H9 (cell line): ENCODE measurements around the gene KRT9. TPM values are rescaled to one million over a fixed set of nuclear protein-coding genes. Genes with fewer than 3 reads are reported as not detected.

ENCODE experiments used
- DNase-seq: peaks from one replicate; pipeline ENCODE4 v3.0.0-alpha.2; 2017
- H2AFZ ChIP-seq: one replicate; pipeline ENCODE4 v1.6.1; 2013; ENCODE audit warnings: mild to moderate bottlenecking, low read length, control low read depth, moderate library complexity
- H2AK5ac ChIP-seq: 2 replicates; pipeline ENCODE4 v1.6.1; 2013; ENCODE audit warnings: low read length, control low read depth, mixed read lengths; ENCODE audit not compliant: insufficient read length
- H2BK120ac ChIP-seq: one replicate; pipeline ENCODE4 v1.6.1; 2013; ENCODE audit warnings: low read depth, mild to moderate bottlenecking, low read length, control low read depth, inconsistent platforms; ENCODE audit not compliant: poor library complexity, severe bottlenecking
- H2BK12ac ChIP-seq: 2 replicates; pipeline ENCODE4 v1.6.1; 2013; ENCODE audit warnings: low read length, control low read depth, mixed read lengths, low read depth; ENCODE audit not compliant: insufficient read length
- H2BK15ac ChIP-seq: 2 replicates; pipeline ENCODE4 v1.6.1; 2013; ENCODE audit warnings: low read depth, low read length, control low read depth
- H2BK20ac ChIP-seq: one replicate; pipeline ENCODE4 v1.6.1; 2013; ENCODE audit warnings: low read depth, mild to moderate bottlenecking, low read length, control low read depth, inconsistent platforms; ENCODE audit not compliant: poor library complexity, severe bottlenecking
- H2BK5ac ChIP-seq: 2 replicates; pipeline ENCODE4 v1.6.1; 2013; ENCODE audit warnings: low read length, control low read depth, mixed read lengths; ENCODE audit not compliant: insufficient read length
- H3K14ac ChIP-seq: 2 replicates; pipeline ENCODE4 v1.6.1; 2013; ENCODE audit warnings: low read length, control low read depth; ENCODE audit not compliant: insufficient read depth
- H3K18ac ChIP-seq: 2 replicates; pipeline ENCODE4 v1.6.1; 2013; ENCODE audit warnings: low read depth, mild to moderate bottlenecking, mixed read lengths, low read length, control low read depth; ENCODE audit not compliant: insufficient read length
- H3K23ac ChIP-seq: 2 replicates; pipeline ENCODE4 v1.6.1; 2013; ENCODE audit warnings: low read length, control low read depth, mixed read lengths, low read depth; ENCODE audit not compliant: insufficient read length
- H3K23me2 ChIP-seq: 2 replicates; pipeline ENCODE4 v1.6.1; 2013; ENCODE audit warnings: low read depth, mild to moderate bottlenecking, mixed read lengths, low read length, control low read depth; ENCODE audit not compliant: insufficient read length, poor library complexity, severe bottlenecking
- H3K27ac ChIP-seq: 2 replicates; pipeline ENCODE4 v1.5.1; 2013; ENCODE audit warnings: low read length, control low read depth, mixed read lengths, low read depth; ENCODE audit not compliant: insufficient read length
- H3K27me3 ChIP-seq: 2 replicates; pipeline ENCODE4 v1.6.1; 2013; ENCODE audit warnings: low read length, control low read depth, inconsistent platforms; ENCODE audit not compliant: insufficient read depth
- H3K4ac ChIP-seq: 2 replicates; pipeline ENCODE4 v1.6.1; 2013; ENCODE audit warnings: low read depth, mild to moderate bottlenecking, control low read depth, inconsistent platforms, low read length, moderate library complexity
- H3K4me1 ChIP-seq: 2 replicates; pipeline ENCODE4 v1.6.1; 2013; ENCODE audit warnings: low read length, control low read depth, inconsistent platforms; ENCODE audit not compliant: insufficient read depth
- H3K4me2 ChIP-seq: 2 replicates; pipeline ENCODE4 v1.6.1; 2013; ENCODE audit warnings: low read length, control low read depth, mixed read lengths; ENCODE audit not compliant: insufficient read length, insufficient read depth
- H3K56ac ChIP-seq: 2 replicates; pipeline ENCODE4 v1.6.1; 2013; ENCODE audit warnings: low read depth, mild to moderate bottlenecking, mixed read lengths, low read length, control low read depth; ENCODE audit not compliant: insufficient read length
- H3K79me1 ChIP-seq: 2 replicates; pipeline ENCODE4 v1.6.1; 2013; ENCODE audit warnings: low read depth, mild to moderate bottlenecking, moderate library complexity, low read length, control low read depth, inconsistent platforms; ENCODE audit not compliant: insufficient read depth, poor library complexity, severe bottlenecking
- H3K79me2 ChIP-seq: 2 replicates; pipeline ENCODE4 v1.6.1; 2013; ENCODE audit warnings: low read length, control low read depth, inconsistent platforms; ENCODE audit not compliant: insufficient read depth
- H3K9ac ChIP-seq: 2 replicates; pipeline ENCODE4 v1.6.1; 2013; ENCODE audit warnings: low read length, control low read depth, mixed read lengths; ENCODE audit not compliant: insufficient read length; ENCODE audit errors: extremely low read depth
- H3K9me3 ChIP-seq: one replicate; pipeline ENCODE4 v1.6.1; 2013; ENCODE audit warnings: low read depth, low read length, inconsistent platforms; ENCODE audit not compliant: control insufficient read depth
- H3T11ph ChIP-seq: one replicate; pipeline ENCODE4 v1.6.1; 2013; ENCODE audit warnings: mild to moderate bottlenecking, low read length, control low read depth, inconsistent platforms
- H4K20me1 ChIP-seq: one replicate; pipeline ENCODE4 v1.6.1; 2013; ENCODE audit not compliant: control insufficient read depth, insufficient read length, insufficient read depth
- H4K5ac ChIP-seq: 2 replicates; pipeline ENCODE4 v1.6.1; 2013; ENCODE audit warnings: low read depth, mild to moderate bottlenecking, mixed read lengths, low read length, control low read depth; ENCODE audit not compliant: insufficient read length
- H4K8ac ChIP-seq: replicated peaks from 2 replicates; pipeline ENCODE4 v1.6.1; 2013; ENCODE audit warnings: low read length, control low read depth, mixed read lengths, low read depth; ENCODE audit not compliant: insufficient read length
- H4K91ac ChIP-seq: 2 replicates; pipeline ENCODE4 v1.6.1; 2013; ENCODE audit warnings: low read depth, mild to moderate bottlenecking, moderate library complexity, mixed read lengths, low read length, control low read depth; ENCODE audit not compliant: insufficient read length
- H3K27ac Mint-ChIP-seq, 3 experiments: 2 replicates in 2 of 3; 3 replicates in 1 of 3; pipeline ENCODE4 v1.8.0; 2020 to 2021; ENCODE audit warnings: mixed read lengths in 3 of 3, mild to moderate bottlenecking in 1 of 3, moderate library complexity in 1 of 3
- H3K27me3 Mint-ChIP-seq: 2 replicates; pipeline ENCODE4 v1.8.0; 2021; ENCODE audit warnings: low read depth, mild to moderate bottlenecking, moderate library complexity, mixed read lengths
- H3K36me3 Mint-ChIP-seq, 3 experiments: 2 replicates in 2 of 3; 3 replicates in 1 of 3; pipeline ENCODE4 v1.8.0; 2020 to 2021; ENCODE audit warnings: low read depth in 3 of 3, mixed read lengths in 3 of 3; ENCODE audit not compliant: insufficient read depth in 1 of 3
- H3K4me1 Mint-ChIP-seq, 2 experiments: 2 replicates each; pipeline ENCODE4 v1.8.0; 2020; ENCODE audit warnings: mixed read lengths in 2 of 2
- H3K4me3 Mint-ChIP-seq, 2 experiments: 2 replicates in 1 of 2; 3 replicates in 1 of 2; pipeline ENCODE4 v1.8.0; 2020 to 2021; ENCODE audit warnings: mild to moderate bottlenecking in 2 of 2, mixed read lengths in 2 of 2, moderate library complexity in 1 of 2
- H3K9me3 Mint-ChIP-seq, 2 experiments: 2 replicates in 1 of 2; 3 replicates in 1 of 2; pipeline ENCODE4 v1.8.0; 2020; ENCODE audit warnings: mild to moderate bottlenecking in 2 of 2, mixed read lengths in 2 of 2, moderate library complexity in 1 of 2
- WGBS: extraction: QIAGEN DNeasy Blood & Tissue Kit; methylation state at CpG from one replicate; pipeline ENCODE4 v1.1.7; 2013; ENCODE audit warnings: missing lambda C conversion rate, low lambda C conversion rate, mixed read lengths; ENCODE audit not compliant: insufficient read length; ENCODE audit errors: extremely low coverage; 5-methylcytosine and 5-hydroxymethylcytosine counted together
- total RNA-seq: library from RNA; stranded (reverse); gene quantifications from 2 replicates; pipeline ENCODE4 v1.2.1, GENCODE V29; 2021
- TF ChIP-seq, protein P1 (sequence below): fragments of 200-600 bp; sonication (generic); conservative IDR thresholded peaks from 3 replicates; pipeline ENCODE4 v1.8.0; 2021; ENCODE audit warnings: antibody characterized with exemption, mild to moderate bottlenecking

KRT9 gene
- total RNA-seq, 1 experiment from 2014 or later = not detected

DNA sequence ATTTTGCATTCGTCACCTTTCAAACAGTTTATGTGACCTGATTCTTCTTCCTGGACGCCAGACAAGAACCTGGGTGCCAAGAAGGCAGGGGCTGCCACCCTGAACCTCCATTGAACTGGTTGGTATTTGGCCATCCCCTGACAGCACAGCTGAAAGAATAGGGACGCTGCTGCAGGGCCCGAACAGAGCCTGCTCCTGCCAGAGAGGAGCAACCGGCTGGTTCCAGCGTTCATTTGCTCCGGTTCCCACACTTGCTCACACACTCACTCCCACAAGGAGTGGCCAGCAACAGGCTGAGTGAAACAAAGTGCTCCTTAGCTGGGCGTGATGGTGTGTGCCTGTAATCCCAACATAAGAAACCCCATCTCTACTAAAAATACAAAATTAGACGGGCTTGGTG lies 14.9 kb downstream of the KRT9 start:
- Histone ChIP-seq H3K79me2 (no peaks in the 10 kb centered on the region), H4K20me1 (no peaks in the 10 kb centered on the region), H3K79me1 (no peaks in the 10 kb centered on the region), H3K56ac (no peak overlapping the region), H3K9me3 (no peaks in the 10 kb centered on the region), H3K9ac (no peak overlapping the region), H3K4ac (no peak overlapping the region), H4K8ac (no peak overlapping the region), H2BK5ac (no peak overlapping the region), H2AFZ (no peak overlapping the region), H4K91ac (no peak overlapping the region), H3K14ac (no peak overlapping the region), H2BK20ac (no peak overlapping the region), H3K18ac (no peak overlapping the region), H4K5ac (no peak overlapping the region), H3K23ac (no peak overlapping the region), H3K27ac (no peak overlapping the region), H2AK5ac (no peak overlapping the region), H3K4me1 (no peaks in the 10 kb centered on the region), H3K23me2 (no peaks in the 10 kb centered on the region), H2BK120ac (no peak overlapping the region), H3K4me2 (no peak overlapping the region), H3K27me3 (no peaks in the 10 kb centered on the region), H2BK15ac (no peak overlapping the region), H2BK12ac (no peak overlapping the region), H3T11ph (no peak overlapping the region)
- Mint-ChIP-seq H3K36me3 (no peaks in the 10 kb centered on the region), H3K27ac (no peak overlapping the region), H3K27me3 (peaks cover 13% of the 10 kb centered on the region), H3K4me3 (no peak overlapping the region; a peak in 1 of 5 replicates), H3K9me3 (no peaks in the 10 kb centered on the region), H3K4me1 (peaks cover 8 to 13% of the 10 kb centered on the region in 2 experiments)
- WGBS = no CpG with 5 or more reads among the region's 9 CpGs
- no peak for DNase-seq
- TF ChIP-seq, protein P1, sequence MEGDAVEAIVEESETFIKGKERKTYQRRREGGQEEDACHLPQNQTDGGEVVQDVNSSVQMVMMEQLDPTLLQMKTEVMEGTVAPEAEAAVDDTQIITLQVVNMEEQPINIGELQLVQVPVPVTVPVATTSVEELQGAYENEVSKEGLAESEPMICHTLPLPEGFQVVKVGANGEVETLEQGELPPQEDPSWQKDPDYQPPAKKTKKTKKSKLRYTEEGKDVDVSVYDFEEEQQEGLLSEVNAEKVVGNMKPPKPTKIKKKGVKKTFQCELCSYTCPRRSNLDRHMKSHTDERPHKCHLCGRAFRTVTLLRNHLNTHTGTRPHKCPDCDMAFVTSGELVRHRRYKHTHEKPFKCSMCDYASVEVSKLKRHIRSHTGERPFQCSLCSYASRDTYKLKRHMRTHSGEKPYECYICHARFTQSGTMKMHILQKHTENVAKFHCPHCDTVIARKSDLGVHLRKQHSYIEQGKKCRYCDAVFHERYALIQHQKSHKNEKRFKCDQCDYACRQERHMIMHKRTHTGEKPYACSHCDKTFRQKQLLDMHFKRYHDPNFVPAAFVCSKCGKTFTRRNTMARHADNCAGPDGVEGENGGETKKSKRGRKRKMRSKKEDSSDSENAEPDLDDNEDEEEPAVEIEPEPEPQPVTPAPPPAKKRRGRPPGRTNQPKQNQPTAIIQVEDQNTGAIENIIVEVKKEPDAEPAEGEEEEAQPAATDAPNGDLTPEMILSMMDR = no peak
